Kidney (tissue), 14 donors: Measurements from ENCODE around the gene CRY1. TPM values are rescaled to one million over a fixed set of nuclear protein-coding genes. Genes with fewer than 3 reads are reported as not detected.

Source experiments
- DNase-seq, 5 donors: peaks; one replicate each; pipeline ENCODE4 v3.0.0-alpha.2; 2013 to 2020
- FAIRE-seq: peaks from 2 replicates; lab custom pipeline; 2012; peaks lifted over from hg19 to GRCh38; lab: Jason Lieb, UNC
- H3K27ac ChIP-seq, 2 donors: one replicate each; pipeline ENCODE4 v1.7.0; 2013; ENCODE audit warnings: low read depth in 2 of 2, low read length in 2 of 2, inconsistent platforms in 1 of 2
- H3K27me3 ChIP-seq: one replicate; pipeline ENCODE4 v1.7.1; 2013; ENCODE audit warnings: low read length, inconsistent platforms; ENCODE audit not compliant: control insufficient read depth, insufficient read depth
- H3K36me3 ChIP-seq, 3 donors: one replicate each; pipeline versions ENCODE4 v1.7.0 to v1.7.1; 2013; ENCODE audit warnings: low read length in 3 of 3, control low read depth in 1 of 3, inconsistent platforms in 1 of 3; ENCODE audit not compliant: insufficient read depth in 3 of 3, control insufficient read depth in 2 of 3
- H3K4me1 ChIP-seq, 3 donors: one replicate each; pipeline versions ENCODE4 v1.7.0 to v1.7.1; 2013; ENCODE audit warnings: low read length in 3 of 3, inconsistent platforms in 1 of 3, low read depth in 1 of 3; ENCODE audit not compliant: control insufficient read depth in 2 of 3, insufficient read depth in 2 of 3
- H3K4me3 ChIP-seq, 3 donors: one replicate each; pipeline versions ENCODE4 v1.7.0 to v1.8.1; 2013; ENCODE audit warnings: low read length in 3 of 3, control low read depth in 1 of 3, inconsistent platforms in 1 of 3
- H3K9ac ChIP-seq, 3 donors: one replicate each; pipeline versions ENCODE4 v1.7.0 to v1.7.1; 2013; ENCODE audit warnings: low read length in 3 of 3, control low read depth in 1 of 3, inconsistent platforms in 1 of 3
- H3K9me3 ChIP-seq, 3 donors: one replicate each; pipeline versions ENCODE4 v1.7.0 to v1.7.1; 2013; ENCODE audit warnings: low read length in 3 of 3, control low read depth in 1 of 3, inconsistent platforms in 1 of 3; ENCODE audit not compliant: control insufficient read depth in 2 of 3, insufficient read depth in 1 of 3
- CTCF ChIP-seq: IDR thresholded peaks from 3 replicates; pipeline ENCODE4 v1.5.1; 2012; ENCODE audit warnings: mild to moderate bottlenecking, moderate library complexity, borderline replicate concordance; ENCODE audit not compliant: insufficient read depth; ENCODE audit errors: extremely low read depth
- intact Hi-C: fragments of 100-400 bp; cut with DNase I; formaldehyde crosslinking; loops from one replicate; pipeline ENCODE4 v1.11.1; 2022
- polyA plus RNA-seq: library from polyadenylated mRNA; stranded (reverse); fragments of 350-450 nt; fragmentation: Illumina TruSeq; extraction: RNeasy Lipid Tissue Mini Kit (QIAGEN cat#74804); gene quantifications from one replicate; pipeline ENCODE4 v1.2.3, GENCODE V29; 2014; ENCODE audit warnings: low read depth, low replicate concordance; ENCODE audit not compliant: insufficient read depth
- total RNA-seq: library from RNA; stranded (reverse); fragmentation: NEBNext Ultra II Directional; extraction: Animal tissue kit (Norgen Biotek cat#: 25700); gene quantifications from one replicate; pipeline ENCODE4 v1.2.1, GENCODE V29; 2021
- donor health status: control.
- donor health status: control.
- donor health status: control.
- donor health status: control.
- donor health status: control.
- donor health status: DM: yes; HTN: yes; CAD: no.
- donor health status: Normal renal cell carcinoma (clear cell type).

The CRY1 gene
- total and polyA plus RNA-seq, 2 donors from 2014 or later, result 8.4 to 17.7 TPM

GRCh38 chr12:107135177-107135576 is 41.8 kb upstream of the CRY1 start:
- Histone ChIP-seq H3K27ac (no peak overlapping the region), H3K27me3 (no peaks in the 10 kb centered on the region), H3K36me3 (no peaks in the 10 kb centered on the region), H3K4me1 (no peaks in the 10 kb centered on the region), H3K4me3 (no peak overlapping the region), H3K9me3 (no peaks in the 10 kb centered on the region), H3K9ac (no peak overlapping the region)
- intact Hi-C loops, result no loop called here
- FAIRE-seq, result no peak
- DNase-seq, result no peak
- no peak for TF ChIP-seq CTCF

GRCh38 chr12:107134558-107134957 is 41.2 kb upstream of the CRY1 start:
- no peak overlapping the region for H3K27ac ChIP-seq
- H3K4me1 ChIP-seq, result no peaks in the 10 kb centered on the region
- H3K9me3 ChIP-seq, result no peaks in the 10 kb centered on the region
- DNase-seq, result no peak
- H3K27me3 ChIP-seq, result no peaks in the 10 kb centered on the region
- TF ChIP-seq CTCF, result no peak
- FAIRE-seq, result no peak
- no peaks in the 10 kb centered on the region for H3K36me3 ChIP-seq
- intact Hi-C loops, result loop anchor here (5.0 kb wide), 1 partner anchor 473 kb away; no protein-coding TSS in a partner anchor
- no peak overlapping the region for H3K4me3 ChIP-seq
- H3K9ac ChIP-seq, result no peak overlapping the region

- intact Hi-C loops, result loop anchor here (5.0 kb wide), 1 partner anchor 474 kb away; no protein-coding TSS in a partner anchor
- no peaks in the 10 kb centered on the region for H3K27me3 ChIP-seq
- H3K27ac ChIP-seq, result no peak overlapping the region
- no peak for TF ChIP-seq CTCF
- no peak for FAIRE-seq
- no peak for DNase-seq
- no peaks in the 10 kb centered on the region for H3K4me1 ChIP-seq
- H3K4me3 ChIP-seq, result no peak overlapping the region
- H3K36me3 ChIP-seq, result no peaks in the 10 kb centered on the region
- H3K9ac ChIP-seq, result no peak overlapping the region
- no peaks in the 10 kb centered on the region for H3K9me3 ChIP-seq
Observed at GRCh38 chr12:107133462-107133861, 40.1 kb upstream of the CRY1 start.
